Amniotic stem cell (primary cell): ENCODE results near the gene TMC2.

Experiments
- DNase-seq: peaks from one replicate; lab custom pipeline; 2025; lab: John Stamatoyannopoulos, UW

Gene TMC2

GRCh38 chr20:2585811-2586210, 49.4 kb downstream of the TMC2 start:
- no peak for DNase-seq

GRCh38 chr20:2593756-2594155, 57.4 kb downstream of the TMC2 start:
- DNase-seq, result no peak

- DNase-seq, result no peak
These were observed 58.7 kb downstream of the TMC2 start for GRCh38 chr20:2595076-2595475.

GRCh38 chr20:2596673-2597279, 60.4 kb downstream of the TMC2 start:
- no peak for DNase-seq

- no peak for DNase-seq
These were observed 63.1 kb downstream of the TMC2 start for GRCh38 chr20:2599288-2600006.

GRCh38 chr20:2602046-2602735, 65.8 kb downstream of the TMC2 start:
- no peak for DNase-seq

GRCh38 chr20:2602746-2603145, 66.4 kb downstream of the TMC2 start:
- no peak for DNase-seq

GRCh38 chr20:2603816-2604505, 67.6 kb downstream of the TMC2 start:
- no peak for DNase-seq

GRCh38 chr20:2604506-2604835, 68.1 kb downstream of the TMC2 start:
- no peak for DNase-seq

GRCh38 chr20:2606507-2607006, 70.2 kb downstream of the TMC2 start:
- no peak for DNase-seq

- no peak for DNase-seq
These were observed 74.0 kb downstream of the TMC2 start for GRCh38 chr20:2610326-2610725.

- DNase-seq, result no peak
These were observed 74.8 kb downstream of the TMC2 start for GRCh38 chr20:2610941-2611720.

- no peak for DNase-seq
These were observed 75.7 kb downstream of the TMC2 start for GRCh38 chr20:2612073-2612472.

- no peak for DNase-seq
These were observed 80.3 kb downstream of the TMC2 start for GRCh38 chr20:2616634-2617033.

GRCh38 chr20:2617099-2617714, 80.8 kb downstream of the TMC2 start:
- DNase-seq, result no peak

- no peak for DNase-seq
These were observed 82.4 kb downstream of the TMC2 start for GRCh38 chr20:2618815-2619214.

- DNase-seq, result no peak
These were observed 83.0 kb downstream of the TMC2 start for GRCh38 chr20:2619337-2619736.

- no peak for DNase-seq
These were observed 83.7 kb downstream of the TMC2 start for GRCh38 chr20:2619961-2620595.

- DNase-seq, result no peak
These were observed 87.8 kb downstream of the TMC2 start for GRCh38 chr20:2624190-2624589.

- DNase-seq, result no peak
These were observed 88.7 kb downstream of the TMC2 start for GRCh38 chr20:2625062-2625461.
